HG02973 (cell line): ENCODE measurements around the gene PTMS.

Experiments
- ATAC-seq: cut with Tn5 transposase; IDR thresholded peaks from one replicate; pipeline ENCODE4 v1.9.1; 2021; ENCODE audit warnings: moderate library complexity; ENCODE audit not compliant: unreplicated experiment

PTMS gene

DNA sequence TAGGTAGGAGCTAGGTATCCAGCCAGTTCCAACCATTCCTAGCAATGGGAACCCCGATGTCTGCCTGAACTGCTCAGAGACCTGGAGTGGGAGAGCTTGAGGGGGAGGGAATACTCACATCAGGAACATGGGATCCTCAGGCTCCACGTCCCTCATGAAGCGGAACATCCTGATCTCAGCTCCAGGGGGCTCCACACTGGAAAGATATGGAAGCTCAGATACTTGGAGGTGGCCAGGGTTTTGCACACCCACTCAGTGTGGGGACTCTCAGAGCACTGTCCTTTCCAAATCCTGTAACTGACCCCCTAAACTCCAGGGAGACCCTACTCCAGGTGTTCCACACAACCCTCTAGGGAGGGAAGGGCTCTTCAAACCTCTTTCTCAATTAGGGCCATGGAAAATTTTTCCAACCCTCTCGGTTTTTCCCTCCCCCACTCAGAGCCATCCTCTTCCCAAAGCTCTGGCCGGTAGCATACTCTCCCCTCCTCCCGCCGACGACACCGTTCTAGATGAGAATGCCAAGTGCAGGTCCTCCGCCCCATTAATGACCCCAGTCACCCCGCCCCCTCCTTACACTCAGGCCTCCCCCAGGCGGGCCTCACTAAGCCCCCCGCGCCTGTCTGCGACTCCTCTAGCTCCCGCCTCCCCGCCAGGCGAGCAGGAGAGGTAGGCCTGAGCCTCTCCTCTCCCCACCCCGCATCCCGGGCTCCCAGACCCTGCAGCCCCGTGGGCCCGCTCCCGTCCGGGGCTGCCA, 13.8 kb upstream of the PTMS start:
- ATAC-seq: no peak

DNA sequence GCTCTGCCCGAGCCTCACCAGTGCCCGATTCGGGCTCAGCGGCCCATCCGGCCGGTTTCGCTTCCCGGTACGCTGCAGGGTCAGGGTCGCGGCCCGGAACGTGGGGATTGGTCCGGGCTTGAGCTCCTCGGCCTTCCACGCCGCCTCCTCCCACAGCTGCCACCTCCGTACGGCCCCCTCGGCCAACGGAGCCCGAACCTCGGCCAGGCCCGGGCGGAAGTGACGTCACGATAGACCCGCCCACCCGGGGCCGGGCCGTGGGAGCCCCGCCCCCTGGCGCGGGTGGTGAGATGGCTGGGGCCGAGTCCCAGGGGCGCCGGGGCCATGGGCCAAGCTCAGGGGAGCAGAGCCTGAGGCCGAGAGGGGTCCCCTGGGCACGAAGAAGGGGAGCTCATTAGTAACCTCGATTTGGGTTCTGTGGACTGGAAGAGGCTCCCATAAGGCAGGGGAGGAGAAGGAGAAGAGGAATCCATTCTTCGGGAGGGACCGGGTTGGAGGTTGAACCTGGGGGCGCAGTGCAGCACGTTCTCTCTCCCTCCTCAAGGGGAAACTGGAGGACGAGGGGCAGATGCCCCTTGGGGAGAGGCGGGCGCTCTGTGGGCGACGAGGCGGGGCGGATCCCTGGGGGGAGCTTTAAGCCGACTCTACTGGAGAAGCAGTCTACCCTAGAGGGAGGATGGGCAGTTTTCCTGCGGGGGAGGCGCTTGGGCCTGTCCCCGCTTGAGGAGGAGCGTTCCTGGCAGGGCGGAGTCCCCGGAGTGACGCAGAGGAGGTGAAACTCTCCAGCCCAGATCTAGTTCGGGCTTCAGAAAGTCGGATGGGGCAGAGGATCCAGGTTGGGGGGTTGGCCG, 13.0 kb upstream of the PTMS start, which contains the start of gene MLF2:
TSS of gene MLF2 (minus strand) at position 221 of the 851 bp plus-strand sequence. CDS start 807 bp downstream, outside the sequence.
- peak; percentile 85 for ATAC-seq

DNA sequence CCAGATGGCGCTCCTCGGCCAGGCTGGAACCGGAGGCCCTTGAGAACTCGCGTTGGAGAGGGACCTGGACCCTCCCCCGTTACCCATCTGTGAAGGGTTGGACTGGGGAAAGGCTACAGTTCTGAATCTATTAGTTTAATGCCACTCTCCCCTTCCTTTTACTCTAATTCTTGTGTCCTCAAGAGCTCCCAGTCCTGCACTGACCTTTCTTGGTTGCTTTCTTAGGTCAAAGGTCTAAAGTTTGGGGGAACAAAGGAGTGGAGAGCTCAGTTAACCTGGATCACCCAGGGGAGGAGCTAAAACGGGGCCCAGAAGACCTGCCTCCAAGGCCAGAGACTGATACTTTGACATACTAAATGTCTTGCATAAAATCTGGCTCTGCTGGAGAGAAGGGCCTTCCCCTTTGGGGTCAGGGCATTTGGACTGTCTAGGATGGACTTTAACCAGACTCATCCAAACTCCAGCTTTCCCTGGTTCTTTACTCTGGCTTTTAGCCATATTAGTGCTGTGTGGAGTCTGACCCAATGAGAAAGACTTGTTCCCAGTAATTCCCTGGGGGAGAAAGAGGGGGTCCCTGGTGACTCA, 12.3 kb upstream of the PTMS start:
- no peak for ATAC-seq

DNA sequence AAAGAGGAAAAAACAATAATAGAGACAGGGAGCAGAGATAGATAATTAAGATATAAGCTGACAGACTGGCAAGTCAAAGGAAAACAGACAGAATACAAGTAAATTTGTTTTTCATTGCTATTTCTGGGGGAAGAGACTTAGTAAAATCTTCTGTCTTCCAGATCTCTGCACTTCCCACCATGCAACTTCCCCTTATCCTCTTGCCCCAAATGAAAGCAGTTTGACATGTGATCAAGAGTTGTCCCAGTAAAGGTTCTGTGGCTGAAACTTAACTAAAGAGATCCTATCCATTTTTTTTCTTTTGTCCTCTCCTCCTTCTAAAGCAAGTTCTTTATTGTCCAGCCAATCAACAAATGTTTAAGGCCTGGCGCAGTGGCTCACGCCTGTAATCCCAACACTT, 11.8 kb upstream of the PTMS start:
- ATAC-seq: no peak

DNA sequence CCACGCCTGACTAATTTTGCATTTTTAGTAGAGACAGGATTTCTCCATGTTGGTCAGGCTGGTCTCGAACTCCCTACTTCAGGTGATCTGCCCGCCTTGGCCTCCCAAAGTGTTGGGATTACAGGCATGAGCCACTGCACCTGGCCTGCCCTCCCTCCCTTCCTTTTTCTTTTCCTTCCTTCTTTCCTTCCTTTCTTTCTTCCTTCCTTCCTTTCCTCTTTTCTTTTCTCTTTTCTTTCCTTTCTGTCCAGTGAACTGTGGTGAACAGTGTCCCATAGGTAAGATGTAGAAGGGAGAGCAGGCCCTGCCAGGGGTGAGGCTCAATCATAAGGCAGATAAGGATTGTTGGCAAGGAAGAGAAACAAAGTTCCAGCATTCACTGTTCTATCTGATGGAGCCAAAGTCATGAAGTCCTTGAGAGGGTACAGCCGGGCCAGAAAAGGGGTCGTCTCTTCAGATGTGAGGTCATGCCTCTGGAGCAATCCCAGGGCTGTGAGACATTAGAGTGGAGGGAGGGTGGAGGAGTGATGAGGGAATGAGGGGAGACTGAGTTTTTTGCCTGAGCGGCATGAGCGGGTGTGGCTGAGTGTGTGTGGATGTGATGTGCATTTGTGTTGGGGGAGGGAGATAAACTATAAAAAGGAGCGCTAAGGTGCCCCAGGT, 9.0 kb upstream of the PTMS start:
- ATAC-seq: no peak

DNA sequence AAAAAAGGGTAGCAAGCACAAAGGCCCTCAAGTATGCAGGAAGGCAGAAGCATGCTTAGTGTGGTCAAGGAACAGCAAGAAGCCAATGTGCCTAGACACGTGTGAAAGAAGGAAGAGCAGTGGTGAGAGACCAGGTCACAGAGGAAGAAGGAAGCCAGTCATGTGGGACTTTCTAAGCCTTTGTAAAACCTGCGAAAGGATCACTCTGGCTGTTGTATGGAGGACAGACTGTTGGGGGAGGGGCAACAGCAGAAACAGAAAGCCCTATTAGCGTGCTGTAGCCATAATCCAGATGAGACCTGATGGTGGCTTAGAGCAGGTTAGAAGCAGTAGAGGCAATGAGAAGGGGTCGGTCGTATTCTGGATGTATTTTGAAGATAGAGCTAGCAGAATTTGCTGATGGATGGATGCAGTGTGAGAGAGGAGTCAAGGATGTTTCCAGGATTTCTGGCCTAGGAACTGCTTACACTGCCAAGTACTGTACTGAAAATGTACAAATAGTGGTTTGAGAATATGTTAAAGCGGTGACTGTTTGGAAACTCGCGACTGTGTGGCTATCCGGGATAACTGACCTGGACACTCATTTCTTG, 7.6 kb upstream of the PTMS start:
- no peak for ATAC-seq

DNA sequence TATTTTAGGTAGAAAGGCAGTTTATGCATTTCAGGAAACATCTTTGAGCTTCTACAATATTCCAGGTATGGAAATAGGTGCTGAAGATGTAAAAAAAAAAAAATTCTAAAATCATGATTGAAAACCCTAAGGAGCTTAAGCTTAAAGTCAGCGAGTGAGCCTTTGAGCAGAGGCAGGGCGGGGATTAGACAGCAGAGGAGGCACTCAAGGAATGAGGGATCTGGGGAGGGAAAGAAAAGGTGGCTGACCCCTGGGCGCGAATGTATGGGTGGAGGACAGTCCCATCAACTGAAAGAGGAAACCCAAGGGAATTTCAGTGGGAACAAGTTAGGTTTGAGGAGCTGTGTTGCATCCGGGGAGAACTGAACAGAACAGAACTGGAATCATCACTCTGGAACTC, 6.4 kb upstream of the PTMS start:
- ATAC-seq: no peak

DNA sequence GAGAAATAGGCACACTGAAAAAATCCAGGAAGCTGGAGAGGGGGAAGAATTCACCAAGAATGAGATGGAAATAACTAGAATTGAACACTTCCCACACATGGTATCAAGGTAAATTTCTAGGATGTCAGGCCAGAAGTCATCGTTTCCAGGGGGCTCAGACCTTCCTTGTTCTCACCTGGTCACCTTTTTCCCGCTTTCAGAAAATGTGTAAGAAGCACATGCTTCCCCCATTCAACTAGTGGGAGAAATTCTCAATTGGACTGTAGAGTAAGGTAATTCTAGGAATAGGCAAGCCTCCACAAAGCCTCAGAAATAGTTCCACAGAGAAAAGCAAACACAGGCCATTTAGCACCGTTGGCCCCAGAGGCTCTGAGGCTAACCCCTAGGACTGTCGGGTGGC, 2.8 kb upstream of the PTMS start:
- no peak for ATAC-seq

DNA sequence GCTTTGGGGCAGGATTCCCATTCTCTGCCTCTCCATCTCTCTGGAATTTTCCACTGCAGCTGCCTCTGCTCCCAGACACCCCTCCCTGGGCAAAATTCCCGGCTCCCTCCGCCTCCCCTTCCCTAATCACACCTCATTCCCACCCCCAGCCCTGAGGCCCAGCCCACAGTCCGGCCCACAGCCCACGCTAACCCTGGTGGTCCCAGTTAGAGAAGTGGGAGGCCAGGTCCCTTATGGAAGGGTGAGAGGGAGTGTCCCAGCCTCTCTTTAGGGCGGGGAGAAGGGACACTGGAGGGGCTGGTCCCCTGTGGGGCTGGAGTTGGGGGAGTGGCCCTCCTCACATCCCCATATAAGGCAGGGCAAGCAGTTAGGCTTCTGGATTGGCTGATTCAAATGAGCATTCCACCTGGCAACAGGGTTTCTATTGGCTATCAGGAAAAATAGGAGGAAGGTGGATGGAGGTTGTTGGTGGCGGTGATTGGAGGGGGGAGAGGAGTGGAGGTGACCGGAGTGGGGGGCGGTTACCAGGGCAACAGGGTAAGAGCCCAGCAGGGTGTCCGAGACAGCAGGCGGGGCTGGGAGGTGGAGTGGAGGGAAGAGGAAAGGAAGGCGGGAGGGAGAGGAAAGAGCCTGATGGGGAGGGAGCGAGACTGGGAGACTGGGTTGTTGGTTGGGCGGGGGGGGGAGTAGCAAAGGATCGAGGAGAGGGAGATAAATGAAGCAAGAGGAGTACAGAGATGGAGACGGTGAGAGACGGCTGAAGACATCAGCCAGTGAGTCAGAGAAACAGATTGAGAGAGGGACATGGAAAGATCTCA, 1.9 kb upstream of the PTMS start:
- peak; percentile 66 for ATAC-seq

DNA sequence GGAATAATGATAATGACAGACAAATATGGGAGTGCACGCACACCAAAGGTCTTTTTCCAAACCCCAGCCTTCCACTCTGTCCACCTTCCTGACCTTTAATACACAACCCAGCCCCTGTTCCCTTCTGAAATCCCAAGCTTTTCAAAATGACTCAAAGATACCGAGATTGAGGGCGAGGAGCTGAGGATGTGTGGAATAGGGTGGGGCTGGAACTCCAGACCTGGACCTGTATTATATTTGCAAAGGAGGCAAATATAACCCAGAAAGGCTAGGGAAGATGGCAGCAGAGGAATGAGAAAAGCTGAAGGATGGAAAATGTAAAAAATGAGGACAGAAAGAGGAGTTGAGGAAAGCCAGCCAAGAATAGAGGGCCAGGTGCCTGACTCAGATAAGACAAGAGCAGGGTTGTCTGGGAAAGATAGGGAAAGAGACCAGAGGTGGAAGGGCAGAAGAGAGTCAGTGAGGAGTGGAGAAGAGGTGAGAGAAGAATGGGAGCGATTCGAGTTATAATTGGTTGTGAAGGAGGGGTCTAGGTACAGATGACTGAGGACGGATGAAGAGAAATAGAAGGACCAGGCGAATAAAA, 1.0 kb upstream of the PTMS start:
- no peak for ATAC-seq

DNA sequence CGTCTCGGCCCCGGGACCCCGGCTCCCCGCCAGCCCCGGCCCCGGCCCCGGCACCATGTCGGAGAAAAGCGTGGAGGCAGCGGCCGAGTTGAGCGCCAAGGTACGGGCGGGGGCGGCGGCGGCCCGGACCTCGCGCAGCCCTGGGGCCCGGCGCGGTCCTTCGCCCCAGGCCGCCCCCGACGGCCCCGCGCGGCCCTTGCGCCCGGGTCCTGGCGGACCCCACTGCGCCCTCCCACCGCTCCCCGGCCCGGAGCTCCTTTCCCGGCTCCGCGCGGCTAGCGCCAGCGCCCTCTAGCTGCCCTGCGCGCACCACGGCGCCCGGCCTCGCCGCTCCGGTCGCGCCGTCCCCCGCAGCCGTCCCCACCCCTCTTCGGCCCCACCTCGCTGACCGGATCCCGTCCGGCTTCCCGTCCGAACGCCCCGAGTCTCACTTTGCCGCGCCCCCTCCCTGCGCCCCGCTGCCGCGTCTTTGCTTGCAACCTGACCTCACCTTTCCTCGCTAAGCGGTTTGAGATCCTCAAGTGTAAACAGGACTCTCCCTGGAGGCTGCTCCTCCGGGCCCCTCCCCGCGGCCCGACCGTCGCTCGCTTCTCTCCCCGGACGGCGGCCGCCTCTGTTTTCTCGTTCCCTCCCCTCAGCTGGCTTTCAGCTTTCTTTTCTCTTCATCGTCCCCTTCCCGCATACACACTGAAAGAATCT, 637 bp downstream of the PTMS start:
- peak; percentile 36 for ATAC-seq

DNA sequence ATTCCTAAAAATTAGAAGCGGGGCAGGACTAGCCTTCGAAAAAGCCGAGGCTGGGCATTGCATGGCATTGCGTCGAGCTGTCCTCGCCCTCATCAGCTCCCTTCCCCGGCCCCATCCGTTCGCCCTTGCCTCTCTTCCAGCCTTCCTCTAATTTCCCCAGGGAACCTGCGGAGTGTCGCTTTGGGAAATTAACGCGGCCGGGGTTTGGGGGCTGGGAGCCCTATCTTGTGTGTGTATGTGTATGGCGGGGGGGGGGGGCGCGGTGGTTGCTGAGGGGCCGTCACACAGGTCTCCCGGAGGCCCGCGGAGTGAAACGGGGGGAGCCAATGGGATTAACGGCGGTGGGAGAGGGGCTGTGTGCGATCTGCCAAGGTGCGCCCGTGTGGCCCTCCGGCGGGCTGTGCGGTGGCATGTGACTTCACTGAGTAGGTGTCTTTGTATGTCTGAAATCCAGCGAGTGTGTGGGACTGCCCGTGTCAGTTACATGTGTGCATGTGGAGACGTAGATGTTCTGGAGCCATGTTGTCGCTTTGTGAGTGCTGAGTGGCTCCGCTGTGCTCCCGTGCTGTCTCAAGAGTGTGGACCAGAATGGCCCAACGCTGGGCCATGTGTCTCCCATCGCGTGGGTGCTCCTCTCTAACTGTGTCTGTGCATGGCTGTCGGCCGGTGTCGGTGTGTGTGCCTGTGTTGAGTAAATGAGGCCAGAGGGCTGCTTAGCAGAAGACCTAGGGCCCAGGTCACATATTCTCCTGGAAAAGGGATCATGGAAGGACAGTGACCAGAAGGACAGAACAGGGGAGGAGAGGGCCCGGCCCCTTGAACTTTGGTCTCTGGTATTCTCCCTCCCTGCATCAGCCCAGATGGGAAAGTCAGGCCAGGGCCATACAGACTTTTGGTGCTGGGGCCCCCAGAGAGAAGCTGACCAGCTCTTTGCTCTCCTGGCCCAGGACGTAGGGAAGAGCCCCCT, 1.5 kb downstream of the PTMS start:
- no peak for ATAC-seq

DNA sequence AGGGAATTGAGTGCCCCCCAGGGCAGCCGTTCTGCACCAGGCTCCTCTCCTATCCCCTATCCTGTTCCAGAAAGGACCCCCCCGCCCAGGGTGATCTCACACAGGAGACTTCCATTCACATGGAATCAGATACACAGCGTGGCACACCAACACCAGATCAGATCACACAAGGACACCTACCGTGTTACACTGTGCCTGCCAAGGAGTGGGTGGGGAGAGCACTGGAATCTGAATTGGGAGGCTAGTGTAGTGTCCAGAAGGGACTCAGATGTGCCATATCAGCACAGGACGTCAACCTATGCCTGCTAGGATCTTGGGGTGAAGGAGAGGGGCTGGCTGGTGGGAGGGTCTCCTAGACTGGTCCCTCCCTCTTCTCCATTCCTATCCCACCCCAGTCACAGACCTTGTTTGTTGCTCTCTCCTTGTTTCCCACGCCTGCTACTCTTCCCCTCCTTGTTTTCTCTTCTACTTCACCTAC, 2.3 kb downstream of the PTMS start:
- ATAC-seq: no peak

DNA sequence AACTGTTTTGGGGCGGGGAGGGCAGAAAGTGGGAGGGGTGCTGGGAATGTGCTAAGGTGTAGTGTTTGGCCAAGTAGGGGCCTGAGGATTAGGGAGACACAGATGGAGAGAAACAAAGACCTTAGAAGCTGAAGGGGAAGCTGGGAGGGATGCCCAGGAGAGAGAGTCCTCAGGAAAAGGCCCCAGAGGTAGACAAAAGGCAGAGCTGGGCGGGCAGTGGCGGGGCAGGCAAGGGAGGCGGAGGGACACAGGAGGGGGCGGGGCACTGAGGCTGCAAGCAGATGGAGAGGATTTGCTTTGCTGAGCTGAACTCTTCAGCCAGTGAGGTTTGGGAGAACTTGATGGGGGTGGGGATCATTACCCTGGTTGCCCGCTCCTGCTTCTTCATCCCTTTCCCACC, 2.8 kb downstream of the PTMS start:
- ATAC-seq: no peak

DNA sequence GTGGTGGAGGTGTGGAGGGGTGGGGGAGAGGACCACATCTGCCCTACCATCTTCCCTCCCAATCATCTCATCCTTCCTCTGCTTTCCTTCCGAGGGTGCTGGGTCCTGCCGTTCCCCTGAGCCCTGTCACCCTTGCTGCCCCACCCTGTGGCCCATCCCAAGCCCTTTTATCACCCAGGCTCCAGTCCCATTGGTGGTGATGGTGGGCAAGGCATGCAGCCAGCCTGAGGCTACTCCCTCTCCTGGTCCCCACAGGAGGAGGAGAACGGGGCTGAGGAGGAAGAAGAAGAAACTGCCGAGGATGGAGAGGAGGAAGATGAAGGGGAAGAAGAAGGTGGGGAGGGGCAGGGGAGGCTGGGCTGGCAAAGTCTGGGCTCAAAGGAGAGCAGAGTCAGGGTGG, 3.5 kb downstream of the PTMS start:
- ATAC-seq: no peak

DNA sequence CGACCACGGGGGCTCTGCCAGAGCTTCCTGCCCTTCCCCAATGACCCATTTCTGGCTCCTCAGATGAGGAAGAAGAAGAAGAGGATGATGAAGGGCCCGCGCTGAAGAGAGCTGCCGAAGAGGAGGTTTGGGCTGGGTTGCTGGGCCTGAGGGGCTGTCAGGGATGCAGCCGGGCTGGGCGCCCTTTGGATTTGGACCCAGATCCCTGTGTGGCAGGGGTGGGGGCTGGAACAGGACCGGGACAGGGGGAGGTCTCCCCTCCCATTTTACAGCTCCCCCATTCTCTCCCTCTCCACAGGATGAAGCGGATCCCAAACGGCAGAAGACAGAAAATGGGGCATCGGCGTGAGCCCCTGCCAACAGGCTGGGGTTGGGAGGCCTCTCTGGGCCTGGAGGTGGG, 3.9 kb downstream of the PTMS start:
- ATAC-seq: no peak

DNA sequence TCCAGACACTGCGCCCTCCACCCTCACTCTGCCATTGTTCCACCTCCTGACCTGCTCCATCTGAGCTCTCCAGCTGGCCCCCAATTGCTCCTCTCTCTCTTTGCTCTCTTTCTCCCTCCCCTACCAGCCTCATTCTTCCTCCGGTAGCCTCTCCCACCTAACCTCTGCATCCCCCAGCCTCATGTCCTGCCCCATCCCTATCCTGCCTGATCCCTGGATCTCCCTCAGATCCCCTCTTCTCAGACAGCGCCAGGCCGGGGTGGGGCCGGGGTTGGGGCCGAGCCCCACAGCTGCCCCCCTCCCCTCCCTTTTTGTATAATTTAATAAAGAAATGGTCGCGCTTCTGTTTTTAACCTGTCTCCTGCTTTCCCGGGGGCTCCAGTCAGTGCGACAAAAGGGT, 4.4 kb downstream of the PTMS start:
- no peak for ATAC-seq

DNA sequence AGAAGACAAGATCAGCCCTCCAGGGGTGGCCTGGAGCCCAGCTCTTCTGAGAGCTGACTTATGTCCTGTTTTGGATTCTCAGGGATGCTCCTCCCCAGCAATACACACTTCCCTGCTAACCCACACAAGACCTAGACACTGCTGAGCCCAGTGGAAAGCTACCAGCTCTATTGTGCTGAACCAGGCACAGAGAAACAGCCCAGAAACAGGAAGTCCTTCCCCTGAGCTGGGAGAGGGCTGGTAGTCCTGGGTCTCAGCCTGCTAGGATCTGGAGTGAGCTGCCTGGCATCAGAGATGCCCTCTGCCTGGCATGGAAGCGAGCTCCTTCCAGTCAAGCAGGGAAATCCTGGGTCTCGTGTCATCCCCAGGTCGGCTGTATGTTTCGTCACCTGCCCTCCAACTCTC, 4.9 kb downstream of the PTMS start:
- no peak for ATAC-seq
